ENCODE data around the gene ERCC1. TPM values are rescaled to one million over a fixed set of nuclear protein-coding genes. Genes with fewer than 3 reads are reported as not detected.
"Not testable (repeated sequence)": the region's sequence is repeated elsewhere in the genome, so short reads cannot be mapped to it uniquely, and the experiment has no call there.

The ERCC1 gene
- total RNA-seq, 1 donor from 2014 or later: 166 TPM

DNA sequence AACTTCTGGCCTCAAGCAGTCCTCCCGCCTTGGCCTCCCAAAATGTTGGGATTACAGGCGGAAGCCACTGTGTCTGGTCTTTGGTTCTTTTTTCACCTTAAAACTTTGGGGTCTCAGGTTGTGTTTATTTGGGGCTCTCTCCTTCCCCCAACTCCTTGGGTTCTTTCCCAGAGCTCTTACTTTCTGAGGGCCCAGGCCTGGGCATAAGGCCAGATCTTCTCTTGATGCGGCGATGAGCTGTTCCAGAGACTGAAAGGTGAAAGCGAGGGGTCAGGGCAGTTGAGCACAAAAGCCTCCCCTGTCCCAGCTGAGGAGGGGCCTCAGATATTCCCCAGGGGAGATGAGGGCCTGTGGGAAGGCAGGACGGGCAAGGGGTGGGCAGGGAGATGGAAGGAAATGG is 10.2 kb downstream of the ERCC1 start:
- intact Hi-C loops (cut with DNase I): no loop called here
- DNase-seq (ENCODE audit: missing footprints) (no peak), ATAC-seq (no peak)

- intact Hi-C loops (cut with DNase I); ATAC-seq; DNase-seq (ENCODE audit: missing footprints): not testable (repeated sequence)
Measured at GRCh38 chr19:45410330-45410729, 13.4 kb downstream of the ERCC1 start.

GRCh38 chr19:45409557-45409920 is 14.2 kb downstream of the ERCC1 start:
- DNase-seq (ENCODE audit: missing footprints): no peak
- intact Hi-C loops (cut with DNase I): no loop called here
- ATAC-seq: no peak

DNA sequence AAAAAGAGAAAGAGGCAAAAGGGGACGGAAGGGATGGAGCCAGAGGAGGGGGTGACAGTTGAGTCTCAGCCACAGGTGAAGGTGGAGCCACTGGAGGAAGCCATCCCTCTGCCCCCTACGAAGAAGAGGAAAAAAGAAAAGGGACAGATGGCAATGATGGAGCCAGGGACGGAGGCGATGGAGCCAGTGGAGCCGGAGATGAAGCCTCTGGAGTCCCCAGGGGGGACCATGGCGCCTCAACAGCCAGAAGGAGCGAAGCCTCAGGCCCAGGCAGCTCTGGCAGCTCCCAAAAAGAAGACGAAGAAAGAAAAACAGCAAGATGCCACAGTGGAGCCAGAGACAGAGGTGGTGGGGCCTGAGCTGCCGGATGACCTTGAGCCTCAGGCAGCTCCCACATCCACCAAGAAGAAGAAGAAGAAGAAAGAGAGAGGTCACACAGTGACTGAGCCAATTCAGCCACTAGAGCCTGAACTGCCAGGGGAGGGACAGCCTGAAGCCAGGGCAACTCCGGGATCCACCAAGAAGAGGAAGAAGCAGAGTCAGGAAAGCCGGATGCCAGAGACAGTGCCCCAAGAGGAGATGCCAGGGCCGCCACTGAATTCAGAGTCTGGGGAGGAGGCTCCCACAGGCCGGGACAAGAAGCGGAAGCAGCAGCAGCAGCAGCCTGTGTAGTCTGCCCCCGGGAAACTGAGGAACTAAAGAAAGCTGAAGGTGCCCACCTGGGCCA is 14.7 kb downstream of the ERCC1 start:
- no peak for DNase-seq (ENCODE audit: missing footprints)
- no peak for ATAC-seq
- intact Hi-C loops (cut with DNase I): no loop called here

GRCh38 chr19:45408121-45408520 is 15.6 kb downstream of the ERCC1 start:
- intact Hi-C loops (cut with DNase I): no loop called here
- DNase-seq (ENCODE audit: missing footprints): no peak
- ATAC-seq: no peak

DNA sequence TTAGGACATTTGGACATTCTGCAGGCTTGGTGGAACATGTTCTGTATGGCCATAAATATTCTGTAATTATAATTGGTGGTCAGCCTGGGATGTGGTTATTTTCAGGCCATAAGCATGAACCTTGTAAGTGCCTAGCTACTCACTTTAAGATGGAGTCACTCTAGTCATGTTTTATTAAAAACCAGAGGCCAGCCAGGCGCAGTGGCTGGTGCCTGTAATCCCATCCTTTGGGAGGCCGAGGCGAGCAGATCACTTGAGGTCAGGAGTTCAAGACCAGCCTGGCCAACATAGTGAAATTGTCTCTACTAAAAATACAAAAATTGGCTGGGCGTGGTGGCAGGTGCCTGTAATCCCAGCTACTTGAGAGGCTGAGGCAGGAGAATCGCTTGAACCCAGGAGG is 16.1 kb downstream of the ERCC1 start:
- intact Hi-C loops (cut with DNase I): loop anchor here (2.0 kb wide), 1 partner anchor 15 kb away; the partner anchor contains the start of gene ERCC1
- DNase-seq (ENCODE audit: missing footprints): not testable (repeated sequence)

DNA sequence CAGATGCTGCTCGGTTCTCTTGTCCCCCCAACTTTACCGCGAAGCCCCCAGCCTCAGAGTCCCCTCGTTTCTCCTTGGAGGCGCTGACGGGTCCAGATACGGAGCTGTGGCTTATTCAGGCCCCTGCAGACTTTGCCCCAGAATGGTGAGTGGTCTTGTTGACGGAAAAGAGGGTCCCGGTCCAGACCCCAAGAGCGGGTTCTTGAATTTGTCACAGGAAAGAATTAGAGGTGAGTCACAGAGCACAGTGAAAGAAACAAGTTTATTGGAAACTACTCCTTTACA is 16.7 kb downstream of the ERCC1 start:
- DNase-seq (ENCODE audit: missing footprints) (no peak), ATAC-seq (no peak)
- intact Hi-C loops (cut with DNase I): loop anchor here (2.0 kb wide), 1 partner anchor 16 kb away; the partner anchor contains the start of gene ERCC1

More for the DNA sequence above, 16.1 kb downstream of the ERCC1 start:
- not testable (repeated sequence) for ATAC-seq

DNA sequence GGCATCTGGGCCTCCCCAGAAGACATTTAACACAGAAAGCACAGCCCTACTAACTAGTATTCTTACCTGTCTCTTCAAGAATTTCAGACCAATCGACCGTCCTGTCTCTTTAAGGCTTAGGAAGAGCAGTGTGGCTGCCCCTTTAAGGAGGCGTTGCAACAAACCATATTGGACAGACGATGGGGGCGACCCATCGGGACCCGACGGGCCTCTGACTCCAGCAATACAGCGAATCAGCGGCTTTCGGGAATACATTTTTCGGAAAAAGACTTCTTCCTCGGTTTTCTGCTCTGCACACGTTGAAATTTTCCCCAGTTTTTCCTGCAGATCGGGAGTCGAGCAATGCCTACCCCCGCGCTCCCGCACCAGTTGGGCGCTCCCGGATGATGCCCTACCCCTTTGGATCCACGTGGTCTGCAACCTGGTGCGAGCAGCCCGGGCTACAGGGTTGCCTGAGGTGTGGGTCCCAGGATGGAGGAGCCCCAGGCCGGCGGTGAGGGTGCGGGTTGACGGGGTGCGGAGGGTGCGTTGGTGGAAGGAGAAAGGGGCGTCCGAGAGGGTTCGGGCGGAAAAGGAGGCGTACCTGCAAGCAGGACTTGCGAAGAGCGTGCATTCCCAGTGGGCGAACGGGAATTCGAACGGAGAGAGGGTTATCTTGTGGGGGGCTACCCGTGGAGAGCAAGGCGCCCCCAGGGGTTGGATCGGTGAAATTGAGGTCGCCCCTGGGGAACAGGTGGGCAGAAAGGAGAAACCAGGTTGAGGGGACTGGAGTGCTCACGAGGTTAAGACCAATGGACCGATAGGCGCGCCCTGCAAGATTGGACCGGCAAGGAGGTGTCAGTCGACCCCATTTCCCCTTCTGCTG is 17.3 kb downstream of the ERCC1 start, which contains the start of gene POLR1G:
Gene POLR1G, plus strand, starts transcription at position 419 of the 865 bp plus-strand sequence. Its CDS starts 53 bp downstream, at position 472.
- intact Hi-C loops (cut with DNase I): loop anchor here (2.0 kb wide), 1 partner anchor 16 kb away; the partner anchor contains the start of gene ERCC1
- DNase-seq (ENCODE audit: missing footprints) (peak; percentile 86), ATAC-seq (peak; percentile 65)

GRCh38 chr19:45405435-45406225 is 18.1 kb downstream of the ERCC1 start:
- intact Hi-C loops (cut with DNase I): loop anchor here (2.0 kb wide), 1 partner anchor 17 kb away; the partner anchor contains the start of gene ERCC1
- DNase-seq (ENCODE audit: missing footprints) (peak; percentile 93), ATAC-seq (peak; percentile 60)

GRCh38 chr19:45404557-45405434 is 18.9 kb downstream of the ERCC1 start, which contains the start of gene PPP1R13L:
TSS of gene PPP1R13L (minus strand) at chr19:45405069. CDS start at chr19:45398318, 6,751 bp downstream.
- ATAC-seq: peak; percentile 66
- peak; percentile 88 for DNase-seq (ENCODE audit: missing footprints)
- intact Hi-C loops (cut with DNase I): no loop called here

- ATAC-seq (peak; percentile 65), DNase-seq (ENCODE audit: missing footprints) (no peak)
- intact Hi-C loops (cut with DNase I): no loop called here
Measured at GRCh38 chr19:45403781-45404556, 19.7 kb downstream of the ERCC1 start.

GRCh38 chr19:45403272-45403671 is 20.4 kb downstream of the ERCC1 start:
- no peak for DNase-seq (ENCODE audit: missing footprints)
- intact Hi-C loops (cut with DNase I): no loop called here

DNA sequence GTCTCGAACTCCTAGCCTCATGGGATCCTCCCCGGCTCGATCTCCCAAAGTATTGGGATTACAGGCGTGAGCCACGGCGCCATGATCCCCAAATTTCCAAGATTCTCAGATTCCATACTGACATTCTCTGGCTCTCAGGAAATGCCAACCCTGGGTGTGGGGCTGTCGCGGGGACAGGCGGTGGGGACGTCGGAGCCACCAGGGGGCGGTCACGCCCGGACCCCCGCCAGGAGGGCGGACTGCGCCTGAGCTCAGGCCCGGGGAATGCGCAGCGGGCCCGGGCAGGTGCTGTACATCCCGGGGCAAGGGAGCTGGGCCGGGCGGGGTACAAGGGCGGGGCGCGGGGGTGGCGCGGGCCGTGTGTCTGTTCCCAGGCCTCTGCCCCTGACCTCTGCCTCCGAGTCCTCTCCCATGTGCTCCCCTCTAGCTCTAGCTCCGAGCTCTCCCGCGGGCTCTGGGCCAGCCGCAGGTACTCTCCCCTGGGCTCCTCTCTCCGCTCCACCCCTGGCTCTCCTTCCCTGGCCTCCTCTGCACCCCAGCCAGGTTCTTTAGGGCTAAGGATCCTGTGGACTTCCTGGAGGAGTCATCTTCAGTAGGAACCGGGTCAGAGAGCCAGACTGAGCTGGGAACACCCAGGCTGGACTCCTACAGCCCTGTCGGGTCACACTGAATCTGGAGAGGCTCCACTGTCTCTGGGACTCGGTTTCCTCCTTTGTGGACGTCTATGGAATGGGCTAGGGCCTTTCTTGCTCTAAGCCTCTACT is 21.2 kb downstream of the ERCC1 start:
- no peak for DNase-seq (ENCODE audit: missing footprints)
- no peak for ATAC-seq
- intact Hi-C loops (cut with DNase I): no loop called here

More at GRCh38 chr19:45403272-45403671, 20.4 kb downstream of the ERCC1 start:
- ATAC-seq: no peak

GRCh38 chr19:45401815-45402214 is 21.9 kb downstream of the ERCC1 start:
- DNase-seq (ENCODE audit: missing footprints) (no peak), ATAC-seq (no peak)
- intact Hi-C loops (cut with DNase I): no loop called here

DNA sequence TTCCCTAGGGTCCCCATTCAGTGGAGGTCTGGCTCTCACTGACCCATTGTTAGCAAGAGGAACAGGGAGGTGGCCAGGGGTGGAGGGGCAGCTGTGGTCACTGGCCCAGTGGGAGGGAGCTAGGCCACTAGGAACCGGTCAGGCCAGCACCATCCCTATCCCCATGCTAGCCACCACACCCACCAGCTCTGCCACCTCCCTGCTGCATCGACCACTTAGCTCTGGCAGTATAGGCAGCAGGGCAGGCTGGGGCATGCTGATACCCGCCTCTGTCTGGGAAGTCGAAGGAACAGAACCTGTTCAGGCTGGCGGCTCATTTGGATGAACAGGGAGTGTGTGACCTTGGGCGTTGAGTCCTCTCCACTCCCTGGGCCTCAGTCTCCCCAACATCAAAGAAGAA is 23.5 kb downstream of the ERCC1 start:
- ATAC-seq (no peak), DNase-seq (ENCODE audit: missing footprints) (no peak)
- intact Hi-C loops (cut with DNase I): no loop called here

DNA sequence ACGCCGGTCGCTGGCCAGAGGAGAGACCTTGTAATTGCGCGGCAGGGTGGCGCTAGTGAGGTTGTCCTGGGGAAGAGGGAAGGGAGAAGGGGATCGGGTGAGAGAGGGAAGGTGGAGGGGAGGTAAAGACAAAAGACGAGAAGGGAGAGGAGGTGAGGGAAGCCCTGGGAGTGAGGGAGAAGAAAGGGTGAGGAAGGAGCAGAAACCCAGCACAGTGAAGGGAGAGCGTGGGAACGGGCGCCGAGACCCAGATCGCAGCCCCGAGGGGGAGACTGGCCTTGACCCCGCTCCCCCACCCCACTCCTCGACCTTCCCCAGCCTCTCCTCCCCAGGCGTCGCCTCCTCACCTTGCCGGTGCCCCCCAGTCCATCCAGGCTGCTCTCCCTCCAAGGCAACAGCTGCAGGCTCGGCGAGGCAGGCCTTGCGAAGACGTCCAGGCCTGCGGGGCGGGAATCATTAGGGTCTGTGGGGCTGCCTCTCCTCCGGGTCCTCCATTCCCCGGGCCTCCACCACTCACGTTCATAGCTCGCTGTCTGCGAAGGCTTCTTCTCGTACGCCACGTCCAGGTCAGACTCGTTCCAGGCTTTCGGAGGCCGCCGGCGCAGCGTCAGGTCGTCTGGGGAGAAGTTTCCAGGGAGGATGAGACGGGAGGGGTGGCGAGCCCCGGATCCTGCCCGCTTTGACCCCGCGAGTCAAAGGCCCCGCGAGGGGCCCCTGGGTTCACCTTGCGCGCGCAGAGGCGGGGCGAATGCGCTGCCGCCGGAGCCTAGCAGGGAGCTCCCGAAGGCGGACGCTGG is 27.7 kb downstream of the ERCC1 start:
- DNase-seq (ENCODE audit: missing footprints) (peak; percentile 40), ATAC-seq (no peak)
- intact Hi-C loops (cut with DNase I): no loop called here
